ENCODE results near the gene MICALL1.

The MICALL1 gene

GRCh38 chr22:37907036-37907954 lies 1.2 kb downstream of the MICALL1 start:
- H3K4me3 ChIP-seq (replicated peaks; ENCODE audit: insufficient read depth, low read length): peak overlapping the region; percentile 43
- DNase-seq (ENCODE audit: low read depth in 1 of 2, low spot score in 1 of 2): no peak
- no peak overlapping the region for H3K27ac ChIP-seq (replicated peaks)
- H3K27me3 ChIP-seq (ENCODE audit: insufficient read depth, poor library complexity, severe bottlenecking): no peaks in the 10 kb centered on the region
- TF ChIP-seq POLR2AphosphoS5 (IDR thresholded peaks at IDR 0.05; ENCODE audit: low read depth): no peak
- no peak for TF ChIP-seq CTCF (IDR thresholded peaks at IDR 0.05; ENCODE audit: insufficient read depth, low read length)
- no peak for TF ChIP-seq REST (IDR thresholded peaks at IDR 0.05; ENCODE audit: insufficient replicate concordance, low read depth)
- no peak for TF ChIP-seq SPI1 (IDR thresholded peaks at IDR 0.05; ENCODE audit: borderline replicate concordance, low read depth)
- TF ChIP-seq GABPA (IDR thresholded peaks at IDR 0.05; ENCODE audit: low read depth): no peak

DNA sequence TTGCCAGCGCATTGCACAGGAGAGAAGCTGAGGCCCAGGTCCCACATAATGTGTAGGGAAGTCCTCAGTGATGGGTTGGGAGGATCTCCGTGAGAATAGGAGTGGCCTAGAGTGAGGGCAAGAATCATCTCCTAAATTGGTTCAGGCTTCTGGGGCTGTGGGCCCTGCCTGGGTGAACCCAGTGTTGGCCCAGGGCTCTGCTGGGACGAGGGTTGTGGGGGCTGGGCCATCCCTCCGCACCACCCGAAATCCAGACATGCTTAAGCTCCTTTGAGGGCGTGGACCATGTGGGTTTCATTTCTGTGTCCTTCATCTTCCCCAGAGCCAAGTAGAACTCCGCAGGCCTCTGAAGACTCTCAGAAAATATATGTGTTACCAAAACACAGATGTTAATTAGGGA lies 3.7 kb downstream of the MICALL1 start:
- DNase-seq (ENCODE audit: low read depth in 1 of 2, low spot score in 1 of 2): no peak
- no peak for TF ChIP-seq SPI1 (IDR thresholded peaks at IDR 0.05; ENCODE audit: borderline replicate concordance, low read depth)
- TF ChIP-seq CTCF (IDR thresholded peaks at IDR 0.05; ENCODE audit: insufficient read depth, low read length): no peak
- no peak for TF ChIP-seq GABPA (IDR thresholded peaks at IDR 0.05; ENCODE audit: low read depth)
- TF ChIP-seq POLR2AphosphoS5 (IDR thresholded peaks at IDR 0.05; ENCODE audit: low read depth): no peak
- no peak for TF ChIP-seq REST (IDR thresholded peaks at IDR 0.05; ENCODE audit: insufficient replicate concordance, low read depth)
- Histone ChIP-seq H3K27me3 (ENCODE audit: insufficient read depth, poor library complexity, severe bottlenecking) (no peaks in the 10 kb centered on the region), H3K27ac (replicated peaks) (no peak overlapping the region), H3K4me3 (replicated peaks; ENCODE audit: insufficient read depth, low read length) (no peak overlapping the region)

DNA sequence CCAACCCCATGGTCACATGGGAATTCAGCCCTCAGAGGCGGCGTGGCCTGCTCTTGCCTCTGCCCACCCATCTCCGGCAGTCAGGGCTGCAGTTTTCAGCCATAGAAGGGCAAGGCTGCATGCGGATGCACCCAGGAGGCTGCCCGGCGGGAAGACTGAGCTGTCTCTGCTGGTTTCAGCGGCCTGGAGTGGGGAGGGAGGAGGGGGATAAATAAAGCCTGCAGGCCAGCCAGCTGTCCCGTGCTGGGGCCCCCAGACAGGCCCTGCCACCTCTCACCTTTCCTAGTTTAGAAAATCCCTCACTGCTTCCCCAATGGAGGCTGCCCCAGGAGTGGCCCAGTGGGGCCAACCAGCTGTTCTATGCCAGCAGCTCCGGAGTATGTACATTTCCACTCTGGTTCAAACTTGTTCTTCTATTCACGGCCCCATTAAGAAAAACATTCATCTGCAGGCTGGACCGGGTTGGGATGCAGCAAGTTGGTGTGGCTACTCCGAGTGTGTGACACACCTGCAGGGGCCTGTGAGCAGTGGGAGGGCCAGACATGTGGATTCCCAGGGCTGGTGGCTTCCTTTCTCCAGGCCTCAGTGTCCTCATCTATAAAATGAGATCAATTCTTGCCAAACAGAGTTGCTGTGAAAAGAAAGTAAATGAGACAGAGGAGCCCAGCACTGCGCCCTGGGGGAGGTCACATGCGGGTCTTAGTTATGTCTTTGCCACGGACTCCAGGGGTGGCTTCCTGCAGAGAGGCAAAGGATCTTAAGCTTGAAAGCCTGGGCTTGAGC lies 5.0 kb downstream of the MICALL1 start:
- Histone ChIP-seq H3K27ac (replicated peaks) (no peak overlapping the region), H3K27me3 (ENCODE audit: insufficient read depth, poor library complexity, severe bottlenecking) (no peaks in the 10 kb centered on the region), H3K4me3 (replicated peaks; ENCODE audit: insufficient read depth, low read length) (no peak overlapping the region)
- TF ChIP-seq SPI1 (IDR thresholded peaks at IDR 0.05; ENCODE audit: borderline replicate concordance, low read depth): no peak
- no peak for TF ChIP-seq CTCF (IDR thresholded peaks at IDR 0.05; ENCODE audit: insufficient read depth, low read length)
- no peak for TF ChIP-seq POLR2AphosphoS5 (IDR thresholded peaks at IDR 0.05; ENCODE audit: low read depth)
- no peak for TF ChIP-seq GABPA (IDR thresholded peaks at IDR 0.05; ENCODE audit: low read depth)
- TF ChIP-seq REST (IDR thresholded peaks at IDR 0.05; ENCODE audit: insufficient replicate concordance, low read depth): no peak
- DNase-seq (ENCODE audit: low read depth in 1 of 2, low spot score in 1 of 2): no peak

All from HL-60 (cell line).